ENCODE results near the gene ZEB1.
"Not testable (repeated sequence)": the region's sequence is repeated elsewhere in the genome, so short reads cannot be mapped to it uniquely, and the experiment has no call there.

The ZEB1 gene

DNA sequence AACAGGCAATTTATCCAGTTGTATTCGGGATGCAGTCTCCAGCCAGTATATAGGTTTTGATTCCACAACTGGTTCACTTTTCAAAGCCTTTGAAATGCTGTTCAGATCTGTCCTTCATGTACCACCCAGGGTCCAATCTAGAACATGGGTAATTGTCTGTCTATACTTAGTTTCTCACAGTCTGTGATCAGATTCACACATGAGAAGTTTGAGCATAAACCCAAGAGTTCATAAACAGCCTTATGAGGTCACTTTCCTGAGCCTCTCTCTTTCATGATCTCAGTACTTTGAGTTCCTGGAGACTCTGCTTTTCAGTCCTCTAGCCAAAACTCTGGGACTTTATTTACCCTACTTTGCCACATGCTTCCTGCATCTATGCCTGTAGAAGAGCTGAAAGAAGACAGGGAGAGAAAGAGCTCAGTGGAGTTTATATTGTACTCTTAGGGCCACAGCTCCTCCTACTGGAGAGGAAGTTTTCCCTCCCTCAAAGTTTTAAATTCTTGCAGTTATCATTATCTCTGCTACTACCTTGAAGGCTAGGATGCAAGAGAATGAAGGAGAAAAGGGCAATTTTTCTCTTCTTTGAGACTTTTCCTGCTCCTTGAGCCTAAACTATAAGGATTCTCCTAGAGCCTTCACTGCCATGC, 172.0 kb downstream of the ZEB1 start:
- peak in 1 of 56 donors; percentile 23 for DNase-seq

- DNase-seq: no peak
These were observed 188.4 kb downstream of the ZEB1 start for GRCh38 chr10:31507427-31507826.

- DNase-seq: no peak
These were observed 189.2 kb downstream of the ZEB1 start for GRCh38 chr10:31508234-31508633.

DNA sequence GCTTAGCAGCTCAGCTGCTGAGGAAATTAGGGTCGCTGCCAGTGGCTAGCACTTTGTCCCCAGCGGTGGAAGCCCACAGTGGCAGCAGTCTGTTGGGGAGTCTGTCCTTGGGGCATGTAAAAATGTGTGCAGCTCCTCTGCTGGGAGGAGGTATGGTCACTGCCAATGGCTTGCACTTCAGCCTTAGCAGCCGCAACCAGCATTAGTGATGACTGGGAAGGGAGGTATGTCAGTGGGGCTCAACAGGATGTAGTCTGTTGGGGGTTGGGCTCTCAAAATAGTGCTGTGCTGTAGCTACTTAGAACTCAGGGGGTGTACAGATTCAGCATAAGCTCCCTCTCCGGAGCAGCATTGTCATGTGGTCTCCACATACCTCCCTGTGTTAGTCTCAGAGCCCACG, 189.9 kb downstream of the ZEB1 start:
- no peak for DNase-seq

GRCh38 chr10:31509989-31510388, 191.0 kb downstream of the ZEB1 start:
- no peak for DNase-seq

DNA sequence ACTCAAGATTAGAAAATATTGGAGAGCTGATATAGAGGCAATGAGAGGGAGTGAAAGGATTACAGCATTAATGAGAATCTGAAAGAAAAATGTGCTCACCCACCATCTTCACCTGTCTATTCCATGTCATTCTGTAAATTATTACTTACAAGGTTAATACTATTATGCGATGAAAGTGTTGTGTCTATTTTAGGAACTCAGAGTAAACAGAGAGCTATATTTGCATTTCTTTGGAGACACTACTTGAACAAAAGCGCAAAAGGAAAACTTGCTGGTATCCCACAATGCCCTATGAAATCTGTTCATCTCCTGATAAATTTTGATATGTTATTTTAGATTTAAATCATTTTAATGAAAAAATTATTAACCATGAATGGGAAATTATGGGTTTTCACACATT, 196.1 kb downstream of the ZEB1 start:
- DNase-seq: no peak

GRCh38 chr10:31515819-31516402, 196.9 kb downstream of the ZEB1 start:
- no peak for DNase-seq

DNA sequence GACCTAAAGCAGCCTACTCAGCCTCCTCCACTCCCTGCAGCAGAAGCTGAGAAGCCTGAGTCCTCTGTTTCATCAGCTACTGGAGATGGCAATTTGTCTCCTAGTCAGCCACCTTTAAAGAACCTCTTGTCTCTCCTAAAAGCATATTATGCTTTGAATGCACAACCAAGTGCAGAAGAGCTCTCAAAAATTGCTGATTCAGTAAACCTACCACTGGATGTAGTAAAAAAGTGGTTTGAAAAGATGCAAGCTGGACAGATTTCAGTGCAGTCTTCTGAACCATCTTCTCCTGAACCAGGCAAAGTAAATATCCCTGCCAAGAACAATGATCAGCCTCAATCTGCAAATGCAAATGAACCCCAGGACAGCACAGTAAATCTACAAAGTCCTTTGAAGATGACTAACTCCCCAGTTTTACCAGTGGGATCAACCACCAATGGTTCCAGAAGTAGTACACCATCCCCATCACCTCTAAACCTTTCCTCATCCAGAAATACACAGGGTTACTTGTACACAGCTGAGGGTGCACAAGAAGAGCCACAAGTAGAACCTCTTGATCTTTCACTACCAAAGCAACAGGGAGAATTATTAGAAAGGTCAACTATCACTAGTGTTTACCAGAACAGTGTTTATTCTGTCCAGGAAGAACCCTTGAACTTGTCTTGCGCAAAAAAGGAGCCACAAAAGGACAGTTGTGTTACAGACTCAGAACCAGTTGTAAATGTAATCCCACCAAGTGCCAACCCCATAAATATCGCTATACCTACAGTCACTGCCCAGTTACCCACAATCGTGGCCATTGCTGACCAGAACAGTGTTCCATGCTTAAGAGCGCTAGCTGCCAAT, 202.2 kb downstream of the ZEB1 start:
- no peak for DNase-seq

DNA sequence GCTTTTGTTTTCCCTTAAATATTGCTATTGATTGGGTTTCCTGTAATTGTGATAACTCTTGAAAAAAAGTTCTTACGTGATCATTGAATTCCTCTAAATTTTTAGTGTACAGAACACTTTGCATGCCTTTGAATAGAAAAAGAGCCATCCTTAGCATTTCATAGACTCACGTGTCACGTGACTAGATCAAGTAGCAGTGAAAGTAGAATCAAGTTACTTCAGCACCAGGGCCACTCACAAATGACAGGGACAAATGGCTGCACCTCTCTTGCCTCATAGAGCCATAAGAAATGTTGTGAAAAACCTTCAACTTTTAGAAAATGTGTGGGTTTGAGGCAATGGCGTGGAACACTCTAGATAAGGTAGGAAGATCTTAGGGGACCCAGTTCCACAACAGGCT, 203.8 kb downstream of the ZEB1 start:
- DNase-seq: no peak

DNA sequence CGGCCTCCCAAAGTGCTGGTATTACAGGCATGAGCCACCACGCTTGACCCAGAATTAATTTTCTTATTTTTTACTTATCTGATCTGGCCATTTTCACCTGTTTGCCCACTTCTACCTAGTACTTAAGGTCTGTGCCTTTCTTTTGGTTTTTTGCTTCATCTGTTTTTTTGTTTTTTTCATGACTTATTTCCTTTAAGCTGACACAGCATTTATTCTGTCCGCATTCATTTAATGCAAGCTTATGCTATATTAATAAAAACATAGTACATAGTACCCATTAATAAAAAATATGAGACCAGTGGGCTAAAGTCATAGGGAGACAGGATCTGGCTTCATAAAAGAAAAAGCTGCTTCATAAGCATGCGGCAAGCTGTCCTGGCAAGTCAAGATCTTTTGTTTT, 205.4 kb downstream of the ZEB1 start:
- DNase-seq: no peak

DNA sequence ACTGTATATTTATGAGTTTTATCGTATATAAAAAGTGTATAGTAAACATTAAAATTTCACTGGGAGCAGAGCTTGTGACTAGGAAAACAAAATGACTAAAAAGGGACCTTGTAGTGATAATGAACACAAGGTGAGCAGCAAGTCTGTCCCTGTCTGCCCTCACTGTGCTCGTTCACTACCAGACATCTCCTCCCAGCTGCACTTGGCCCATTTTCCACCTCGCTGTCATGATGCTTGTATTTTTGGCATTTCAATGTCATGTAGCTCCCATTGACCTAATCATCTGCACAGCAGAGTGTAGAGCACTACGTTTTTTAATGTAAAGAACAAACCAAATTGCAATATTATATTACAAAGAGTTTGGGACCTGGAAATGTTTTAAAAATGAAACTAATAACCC, 207.2 kb downstream of the ZEB1 start:
- DNase-seq: no peak

DNA sequence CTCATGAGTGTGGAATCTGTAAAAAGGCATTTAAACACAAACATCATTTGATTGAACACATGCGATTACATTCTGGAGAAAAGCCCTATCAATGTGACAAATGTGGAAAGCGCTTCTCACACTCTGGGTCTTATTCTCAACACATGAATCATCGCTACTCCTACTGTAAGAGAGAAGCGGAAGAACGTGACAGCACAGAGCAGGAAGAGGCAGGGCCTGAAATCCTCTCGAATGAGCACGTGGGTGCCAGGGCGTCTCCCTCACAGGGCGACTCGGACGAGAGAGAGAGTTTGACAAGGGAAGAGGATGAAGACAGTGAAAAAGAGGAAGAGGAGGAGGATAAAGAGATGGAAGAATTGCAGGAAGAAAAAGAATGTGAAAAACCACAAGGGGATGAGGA, 207.7 kb downstream of the ZEB1 start:
- DNase-seq: no peak

DNA sequence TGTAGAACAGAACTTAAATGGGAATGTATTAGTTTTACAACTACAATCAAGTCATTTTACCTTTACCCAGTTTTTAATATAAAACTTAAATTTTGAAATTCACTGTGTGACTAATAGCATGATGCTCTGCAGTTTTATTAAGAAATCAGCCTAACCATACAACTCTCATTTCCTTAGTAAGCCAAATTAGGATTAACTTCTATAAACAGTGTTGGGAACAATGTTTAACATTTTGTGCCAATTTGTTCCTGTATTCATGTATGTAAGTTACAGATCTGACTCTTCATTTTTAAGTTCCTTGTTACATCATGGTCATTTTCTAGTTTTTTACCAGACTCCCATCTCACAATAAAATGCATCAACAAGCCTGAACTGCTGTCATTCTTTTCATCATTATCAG, 209.8 kb downstream of the ZEB1 start:
- no peak for DNase-seq

GRCh38 chr10:31536302-31536701, 217.3 kb downstream of the ZEB1 start:
- DNase-seq: no peak

GRCh38 chr10:31549896-31550295, 230.9 kb downstream of the ZEB1 start:
- no peak for DNase-seq

DNA sequence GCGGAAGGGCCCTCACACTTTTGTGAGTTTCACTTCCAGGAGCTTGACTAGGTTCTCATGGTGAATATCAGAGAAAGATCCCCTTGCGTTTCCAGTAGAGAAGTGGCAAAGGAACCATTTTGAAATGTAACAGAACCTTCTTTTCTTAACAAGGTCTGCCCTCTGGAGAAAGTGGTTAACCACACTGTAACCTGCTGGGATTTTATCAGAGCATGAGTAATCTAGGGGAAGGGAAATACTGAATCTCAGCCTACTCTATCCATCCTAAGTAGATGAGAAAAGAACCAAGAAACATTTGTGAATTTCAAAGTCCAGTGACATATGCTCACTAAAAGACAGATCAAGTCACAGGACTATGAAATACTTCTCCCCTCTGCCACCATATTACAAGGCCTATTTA, 235.5 kb downstream of the ZEB1 start:
- DNase-seq: no peak

DNA sequence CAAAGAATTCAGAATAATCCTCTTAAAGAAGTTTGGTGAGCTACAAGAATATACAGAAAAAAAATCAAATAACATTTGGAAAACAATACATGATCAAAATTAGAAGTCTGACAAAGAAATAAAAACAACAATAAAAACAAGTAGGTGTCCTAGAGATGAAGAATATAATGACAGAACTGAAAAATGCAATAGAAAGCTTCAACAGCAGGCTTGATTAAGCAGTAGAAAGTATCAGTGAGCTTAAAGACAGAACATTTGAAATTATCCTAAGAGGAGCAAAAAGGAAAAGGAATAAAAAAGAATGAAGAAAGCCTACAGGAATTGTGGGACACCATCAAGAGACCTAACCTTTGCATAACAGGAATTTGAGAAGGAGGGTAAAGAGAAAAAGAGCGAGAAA, 238.8 kb downstream of the ZEB1 start:
- no peak for DNase-seq

- DNase-seq: not testable (repeated sequence)
These were observed 249.3 kb downstream of the ZEB1 start for GRCh38 chr10:31568252-31568861.

DNA sequence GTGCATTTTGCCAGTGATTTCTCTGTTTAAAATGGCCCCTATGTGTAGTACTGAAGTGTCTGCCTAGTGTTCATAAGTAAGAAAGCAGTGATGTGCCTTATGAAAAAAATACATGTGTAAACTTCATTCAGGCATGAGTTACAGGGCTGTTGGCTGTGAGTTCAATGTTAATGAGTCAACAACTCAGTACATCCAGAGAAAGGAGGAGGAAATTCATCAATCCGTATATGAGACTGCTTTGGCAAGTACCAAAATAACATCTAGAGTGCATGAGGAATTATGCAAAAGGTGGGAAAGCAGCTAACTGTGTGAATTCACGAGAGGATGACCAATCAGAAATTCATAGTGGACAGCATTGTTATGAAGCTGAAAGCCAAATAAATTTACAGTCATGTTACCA, 255.6 kb downstream of the ZEB1 start:
- DNase-seq: no peak

DNA sequence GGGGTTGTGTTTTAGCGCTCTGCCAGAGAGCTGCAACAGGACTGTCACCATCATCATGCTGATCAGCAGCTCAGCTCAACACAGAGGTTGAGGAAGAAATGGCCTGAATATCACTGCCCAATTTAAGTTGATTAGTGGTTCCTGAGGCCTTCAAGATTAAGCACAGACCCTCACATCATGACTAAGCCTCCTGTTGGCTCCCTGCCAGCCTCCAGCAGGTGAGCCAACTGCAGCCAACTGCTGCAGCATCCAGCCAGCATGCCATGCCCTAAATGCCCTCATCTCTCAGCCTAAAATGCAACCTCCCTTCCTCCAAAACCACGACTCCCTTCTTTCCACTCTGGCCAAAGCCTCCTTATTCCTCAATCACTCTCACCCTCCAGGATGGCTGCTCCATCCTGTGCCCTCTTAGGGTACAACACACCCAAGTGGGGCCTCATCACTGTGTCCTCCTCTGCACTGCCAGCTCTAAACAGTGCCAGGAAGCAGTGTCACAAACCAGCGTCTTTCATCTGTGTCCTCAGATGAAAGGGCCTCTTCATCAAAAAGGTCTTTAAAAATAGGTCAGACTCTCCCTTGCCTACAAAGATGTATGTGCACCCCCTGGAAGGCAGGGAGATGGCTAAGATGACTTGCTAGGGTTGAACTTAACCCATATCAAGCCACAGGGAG, 259.3 kb downstream of the ZEB1 start:
- no peak for DNase-seq

- no peak for DNase-seq
These were observed 259.9 kb downstream of the ZEB1 start for GRCh38 chr10:31578951-31579350.

All from amygdala (tissue), 56 donors.